GM21528 (cell line): ENCODE measurements around the gene EEF2.
"Not testable (repeated sequence)": the region's sequence is repeated elsewhere in the genome, so short reads cannot be mapped to it uniquely, and the experiment has no call there.

Experiments
- ATAC-seq: cut with Tn5 transposase; IDR thresholded peaks from one replicate; pipeline ENCODE4 v1.9.1; 2021; ENCODE audit warnings: mild to moderate bottlenecking, moderate library complexity; ENCODE audit not compliant: unreplicated experiment, low FRiP score

Gene EEF2

GRCh38 chr19:3970808-3971598 is 14.3 kb downstream of the EEF2 start, which contains the start of gene DAPK3:
Gene DAPK3 (minus strand): TSS chr19:3971099. CDS start chr19:3969735, 1,364 bp downstream.
- peak; percentile 89 for ATAC-seq

GRCh38 chr19:3970313-3970807 is 14.9 kb downstream of the EEF2 start:
- ATAC-seq: no peak

GRCh38 chr19:3969435-3970312 is 15.6 kb downstream of the EEF2 start:
- ATAC-seq: no peak

- no peak for ATAC-seq
Observed at GRCh38 chr19:3968556-3969434, 16.5 kb downstream of the EEF2 start.

- ATAC-seq: not testable (repeated sequence)
Observed at GRCh38 chr19:3967983-3968382, 17.3 kb downstream of the EEF2 start.

GRCh38 chr19:3966051-3967017 is 18.9 kb downstream of the EEF2 start:
- no peak for ATAC-seq

- no peak for ATAC-seq
Observed at GRCh38 chr19:3964256-3965194, 20.7 kb downstream of the EEF2 start.

GRCh38 chr19:3963458-3964255 is 21.6 kb downstream of the EEF2 start:
- ATAC-seq: no peak

- ATAC-seq: no peak
Observed at GRCh38 chr19:3961007-3961406, 24.3 kb downstream of the EEF2 start.

GRCh38 chr19:3959766-3960131 is 25.5 kb downstream of the EEF2 start:
- ATAC-seq: no peak

- no peak for ATAC-seq
Observed at GRCh38 chr19:3958836-3959765, 26.2 kb downstream of the EEF2 start.

- no peak for ATAC-seq
Observed at GRCh38 chr19:3955688-3956087, 29.6 kb downstream of the EEF2 start.

GRCh38 chr19:3955276-3955675 is 30.0 kb downstream of the EEF2 start:
- ATAC-seq: not testable (repeated sequence)

- no peak for ATAC-seq
Observed at GRCh38 chr19:3954107-3954506, 31.2 kb downstream of the EEF2 start.

- not testable (repeated sequence) for ATAC-seq
Observed at GRCh38 chr19:3952755-3953276, 32.4 kb downstream of the EEF2 start.
